ENCODE measurements around the gene SHLD2.
"Not testable (repeated sequence)": the region's sequence is repeated elsewhere in the genome, so short reads cannot be mapped to it uniquely, and the experiment has no call there.

The SHLD2 gene

GRCh38 chr10:87191841-87192240 is 96.8 kb downstream of the SHLD2 start:
- H3K27me3 ChIP-seq (ENCODE audit: control insufficient read depth in 1 of 2, insufficient read depth in 2 of 2, low read length in 2 of 2); H3K36me3 ChIP-seq (ENCODE audit: insufficient read depth, low read length); H3K9ac ChIP-seq (ENCODE audit: low read length); H3K4me1 ChIP-seq (ENCODE audit: insufficient read depth, low read length); H3K9me3 ChIP-seq (ENCODE audit: low read length); H3K27ac ChIP-seq (ENCODE audit: low read depth, low read length); H3K4me3 ChIP-seq (ENCODE audit: low read depth in 1 of 2, low read length in 2 of 2): not testable (repeated sequence)

GRCh38 chr10:87200924-87201323 is 105.9 kb downstream of the SHLD2 start:
- not testable (repeated sequence) for H3K4me1 ChIP-seq (ENCODE audit: insufficient read depth, low read length); H3K4me3 ChIP-seq (ENCODE audit: low read depth in 1 of 2, low read length in 2 of 2); H3K9ac ChIP-seq (ENCODE audit: low read length); H3K36me3 ChIP-seq (ENCODE audit: insufficient read depth, low read length); H3K27me3 ChIP-seq (ENCODE audit: control insufficient read depth in 1 of 2, insufficient read depth in 2 of 2, low read length in 2 of 2); H3K27ac ChIP-seq (ENCODE audit: low read depth, low read length); H3K9me3 ChIP-seq (ENCODE audit: low read length)

- not testable (repeated sequence) for H3K36me3 ChIP-seq (ENCODE audit: insufficient read depth, low read length); H3K9ac ChIP-seq (ENCODE audit: low read length); H3K4me1 ChIP-seq (ENCODE audit: insufficient read depth, low read length); H3K27me3 ChIP-seq (ENCODE audit: control insufficient read depth in 1 of 2, insufficient read depth in 2 of 2, low read length in 2 of 2); H3K4me3 ChIP-seq (ENCODE audit: low read depth in 1 of 2, low read length in 2 of 2); H3K27ac ChIP-seq (ENCODE audit: low read depth, low read length); H3K9me3 ChIP-seq (ENCODE audit: low read length)
Measured at GRCh38 chr10:87204801-87205200, 109.8 kb downstream of the SHLD2 start.

- H3K27me3 ChIP-seq (ENCODE audit: control insufficient read depth in 1 of 2, insufficient read depth in 2 of 2, low read length in 2 of 2); H3K27ac ChIP-seq (ENCODE audit: low read depth, low read length); H3K9me3 ChIP-seq (ENCODE audit: low read length): not testable (repeated sequence)
Measured at GRCh38 chr10:87206922-87207321, 111.9 kb downstream of the SHLD2 start.

GRCh38 chr10:87210309-87210708 is 115.3 kb downstream of the SHLD2 start:
- not testable (repeated sequence) for H3K27ac ChIP-seq (ENCODE audit: low read depth, low read length); H3K36me3 ChIP-seq (ENCODE audit: insufficient read depth, low read length); H3K4me3 ChIP-seq (ENCODE audit: low read depth in 1 of 2, low read length in 2 of 2); H3K9me3 ChIP-seq (ENCODE audit: low read length); H3K4me1 ChIP-seq (ENCODE audit: insufficient read depth, low read length); H3K27me3 ChIP-seq (ENCODE audit: control insufficient read depth in 1 of 2, insufficient read depth in 2 of 2, low read length in 2 of 2); H3K9ac ChIP-seq (ENCODE audit: low read length)

More at GRCh38 chr10:87206922-87207321, 111.9 kb downstream of the SHLD2 start:
- H3K9ac ChIP-seq (ENCODE audit: low read length); H3K36me3 ChIP-seq (ENCODE audit: insufficient read depth, low read length); H3K4me1 ChIP-seq (ENCODE audit: insufficient read depth, low read length); H3K4me3 ChIP-seq (ENCODE audit: low read depth in 1 of 2, low read length in 2 of 2): not testable (repeated sequence)

- H3K36me3 ChIP-seq (ENCODE audit: insufficient read depth, low read length); H3K4me3 ChIP-seq (ENCODE audit: low read depth in 1 of 2, low read length in 2 of 2); H3K9ac ChIP-seq (ENCODE audit: low read length); H3K27me3 ChIP-seq (ENCODE audit: control insufficient read depth in 1 of 2, insufficient read depth in 2 of 2, low read length in 2 of 2); H3K4me1 ChIP-seq (ENCODE audit: insufficient read depth, low read length); H3K27ac ChIP-seq (ENCODE audit: low read depth, low read length); H3K9me3 ChIP-seq (ENCODE audit: low read length): not testable (repeated sequence)
Measured at GRCh38 chr10:87211848-87212247, 116.8 kb downstream of the SHLD2 start.

GRCh38 chr10:87213150-87213765 is 118.3 kb downstream of the SHLD2 start:
- H3K27me3 ChIP-seq (ENCODE audit: control insufficient read depth in 1 of 2, insufficient read depth in 2 of 2, low read length in 2 of 2); H3K9ac ChIP-seq (ENCODE audit: low read length); H3K36me3 ChIP-seq (ENCODE audit: insufficient read depth, low read length); H3K4me3 ChIP-seq (ENCODE audit: low read depth in 1 of 2, low read length in 2 of 2); H3K4me1 ChIP-seq (ENCODE audit: insufficient read depth, low read length); H3K9me3 ChIP-seq (ENCODE audit: low read length); H3K27ac ChIP-seq (ENCODE audit: low read depth, low read length): not testable (repeated sequence)

- H3K36me3 ChIP-seq (ENCODE audit: insufficient read depth, low read length); H3K9me3 ChIP-seq (ENCODE audit: low read length); H3K4me3 ChIP-seq (ENCODE audit: low read depth in 1 of 2, low read length in 2 of 2); H3K27me3 ChIP-seq (ENCODE audit: control insufficient read depth in 1 of 2, insufficient read depth in 2 of 2, low read length in 2 of 2); H3K4me1 ChIP-seq (ENCODE audit: insufficient read depth, low read length); H3K27ac ChIP-seq (ENCODE audit: low read depth, low read length); H3K9ac ChIP-seq (ENCODE audit: low read length): not testable (repeated sequence)
Measured at GRCh38 chr10:87213806-87214205, 118.8 kb downstream of the SHLD2 start.

GRCh38 chr10:87216120-87216519 is 121.1 kb downstream of the SHLD2 start:
- H3K4me3 ChIP-seq (ENCODE audit: low read depth in 1 of 2, low read length in 2 of 2); H3K36me3 ChIP-seq (ENCODE audit: insufficient read depth, low read length); H3K27me3 ChIP-seq (ENCODE audit: control insufficient read depth in 1 of 2, insufficient read depth in 2 of 2, low read length in 2 of 2); H3K9me3 ChIP-seq (ENCODE audit: low read length); H3K9ac ChIP-seq (ENCODE audit: low read length); H3K4me1 ChIP-seq (ENCODE audit: insufficient read depth, low read length); H3K27ac ChIP-seq (ENCODE audit: low read depth, low read length): not testable (repeated sequence)

GRCh38 chr10:87219370-87219769 is 124.4 kb downstream of the SHLD2 start:
- H3K9me3 ChIP-seq (ENCODE audit: low read length); H3K4me3 ChIP-seq (ENCODE audit: low read depth in 1 of 2, low read length in 2 of 2); H3K27ac ChIP-seq (ENCODE audit: low read depth, low read length); H3K9ac ChIP-seq (ENCODE audit: low read length); H3K27me3 ChIP-seq (ENCODE audit: control insufficient read depth in 1 of 2, insufficient read depth in 2 of 2, low read length in 2 of 2); H3K4me1 ChIP-seq (ENCODE audit: insufficient read depth, low read length); H3K36me3 ChIP-seq (ENCODE audit: insufficient read depth, low read length): not testable (repeated sequence)

GRCh38 chr10:87222789-87223188 is 127.8 kb downstream of the SHLD2 start:
- not testable (repeated sequence) for H3K9ac ChIP-seq (ENCODE audit: low read length); H3K4me1 ChIP-seq (ENCODE audit: insufficient read depth, low read length); H3K9me3 ChIP-seq (ENCODE audit: low read length); H3K27me3 ChIP-seq (ENCODE audit: control insufficient read depth in 1 of 2, insufficient read depth in 2 of 2, low read length in 2 of 2); H3K27ac ChIP-seq (ENCODE audit: low read depth, low read length); H3K4me3 ChIP-seq (ENCODE audit: low read depth in 1 of 2, low read length in 2 of 2); H3K36me3 ChIP-seq (ENCODE audit: insufficient read depth, low read length)

- H3K4me1 ChIP-seq (ENCODE audit: insufficient read depth, low read length); H3K36me3 ChIP-seq (ENCODE audit: insufficient read depth, low read length); H3K9ac ChIP-seq (ENCODE audit: low read length); H3K9me3 ChIP-seq (ENCODE audit: low read length); H3K27me3 ChIP-seq (ENCODE audit: control insufficient read depth in 1 of 2, insufficient read depth in 2 of 2, low read length in 2 of 2); H3K4me3 ChIP-seq (ENCODE audit: low read depth in 1 of 2, low read length in 2 of 2); H3K27ac ChIP-seq (ENCODE audit: low read depth, low read length): not testable (repeated sequence)
Measured at GRCh38 chr10:87225148-87225547, 130.1 kb downstream of the SHLD2 start, which contains the start of gene NUTM2A. Gene NUTM2A (plus strand): TSS chr10:87225448. CDS start chr10:87225831, 383 bp downstream.
